Activated CD4-positive, alpha-beta T cell treated with anti-CD3 and anti-CD28 coated beads, Interleukin-2, amount 10 ng/mL, durations not matched to agents 7 days and 5 days (primary cell): ENCODE measurements around the gene ZXDC. TPM values are rescaled to one million over a fixed set of nuclear protein-coding genes. Genes with fewer than 3 reads are reported as not detected.

Experiments
- CTCF ChIA-PET: fragments of 350-600 bp; sonication (Branson Sonifier 250); formaldehyde crosslinking; loops from one replicate; lab custom pipeline; 2021; ENCODE audit warnings: antibody characterized with exemption; lab: Charles Lee
- POLR2A ChIA-PET: fragments of 350-600 bp; sonication (Branson Sonifier 250); formaldehyde crosslinking; loops from one replicate; lab custom pipeline; 2021; ENCODE audit warnings: antibody characterized with exemption; lab: Charles Lee
- DNase-seq: peaks from one replicate; pipeline ENCODE4 v3.0.0-alpha.2; 2020
- H3K27ac Mint-ChIP-seq: one replicate; pipeline ENCODE4 v1.8.0; 2021; ENCODE audit warnings: mild to moderate bottlenecking, moderate library complexity, mixed read lengths
- H3K27me3 Mint-ChIP-seq: one replicate; pipeline ENCODE4 v1.8.0; 2021; ENCODE audit warnings: mixed read lengths
- H3K36me3 Mint-ChIP-seq: one replicate; pipeline ENCODE4 v1.8.0; 2021; ENCODE audit warnings: low read depth, mixed read lengths
- H3K4me1 Mint-ChIP-seq: one replicate; pipeline ENCODE4 v1.8.0; 2021; ENCODE audit warnings: mixed read lengths
- H3K4me3 Mint-ChIP-seq: one replicate; pipeline ENCODE4 v1.8.0; 2021; ENCODE audit warnings: mild to moderate bottlenecking, moderate library complexity, mixed read lengths
- H3K9me3 Mint-ChIP-seq: one replicate; pipeline ENCODE4 v1.8.0; 2021; ENCODE audit warnings: mixed read lengths
- total RNA-seq, 2 experiments: library from RNA; stranded (reverse); gene quantifications; one replicate each; pipeline ENCODE4 v1.2.3, GENCODE V29; 2021

The ZXDC gene
- total RNA-seq, 2 experiments from 2014 or later, result 27.8 to 28.2 TPM

GRCh38 chr3:126493051-126493450 lies 17.4 kb upstream of the ZXDC start:
- POLR2A ChIA-PET, result no interaction called here
- Mint-ChIP-seq H3K36me3 (no peaks in the 10 kb centered on the region), H3K27me3 (no peaks in the 10 kb centered on the region), H3K4me1 (peaks cover 12% of the 10 kb centered on the region), H3K27ac (no peak overlapping the region), H3K4me3 (no peak overlapping the region), H3K9me3 (no peaks in the 10 kb centered on the region)
- CTCF ChIA-PET, result interaction anchor here (0.5 to 1.2 kb wide), 2 partner anchors 17 to 360 kb away, joined by 3 to 5 read pairs; no protein-coding TSS in a partner anchor
- no peak for DNase-seq

GRCh38 chr3:126491221-126492013 lies 15.7 kb upstream of the ZXDC start:
- Mint-ChIP-seq H3K9me3 (no peaks in the 10 kb centered on the region), H3K36me3 (no peaks in the 10 kb centered on the region), H3K4me1 (peaks cover 19% of the 10 kb centered on the region), H3K27ac (no peak overlapping the region), H3K4me3 (no peak overlapping the region), H3K27me3 (no peaks in the 10 kb centered on the region)
- CTCF ChIA-PET, result no interaction called here
- no peak for DNase-seq
- POLR2A ChIA-PET, result no interaction called here

- no peaks in the 10 kb centered on the region for H3K36me3 Mint-ChIP-seq
- no peak for DNase-seq
- H3K9me3 Mint-ChIP-seq, result no peaks in the 10 kb centered on the region
- ChIA-PET CTCF (no interaction called here), POLR2A (no interaction called here)
- no peak overlapping the region for H3K4me3 Mint-ChIP-seq
- H3K27me3 Mint-ChIP-seq, result no peaks in the 10 kb centered on the region
- H3K27ac Mint-ChIP-seq, result no peak overlapping the region
- peaks cover 24% of the 10 kb centered on the region for H3K4me1 Mint-ChIP-seq
Observed at GRCh38 chr3:126490619-126491018, 14.9 kb upstream of the ZXDC start.

DNA sequence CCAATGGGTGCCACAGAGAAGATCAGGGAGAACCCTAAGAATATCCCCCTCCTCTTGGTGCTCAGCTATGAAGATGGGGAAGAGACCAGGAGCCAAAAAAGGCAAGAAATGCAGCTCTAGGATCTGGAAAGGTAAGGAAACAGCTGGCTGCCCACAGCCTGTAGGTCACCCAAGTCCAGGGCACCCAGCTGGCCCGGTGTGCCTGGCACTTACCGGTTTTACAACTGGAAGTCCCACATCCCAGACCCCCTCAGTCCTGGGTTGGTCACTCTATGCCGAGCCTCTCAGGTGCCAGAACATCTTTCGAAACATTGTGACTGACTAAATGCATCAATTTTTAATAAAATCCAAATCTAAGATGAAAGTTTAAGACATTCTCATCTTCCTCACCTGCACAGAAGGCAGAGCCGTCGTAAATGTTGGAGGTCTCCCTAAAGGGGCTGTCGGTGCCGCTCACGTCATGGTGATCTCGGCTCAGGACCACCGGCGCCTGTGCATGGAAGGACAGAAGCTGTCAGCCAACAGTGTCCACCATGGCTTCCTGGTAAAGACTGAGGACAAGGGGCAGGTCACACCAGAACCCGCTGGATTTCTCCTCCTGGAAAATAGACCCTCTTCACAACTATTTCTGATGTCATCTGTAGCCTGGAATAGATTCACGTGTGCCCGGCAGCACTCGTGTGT lies 13.3 kb upstream of the ZXDC start:
- no peak for DNase-seq
- Mint-ChIP-seq H3K27ac (no peak overlapping the region), H3K4me3 (no peak overlapping the region), H3K27me3 (no peaks in the 10 kb centered on the region), H3K36me3 (no peaks in the 10 kb centered on the region), H3K4me1 (peaks cover 19% of the 10 kb centered on the region), H3K9me3 (no peaks in the 10 kb centered on the region)
- ChIA-PET CTCF (no interaction called here), POLR2A (no interaction called here)

GRCh38 chr3:126488185-126488584 lies 12.5 kb upstream of the ZXDC start:
- DNase-seq, result no peak
- no peak overlapping the region for H3K27ac Mint-ChIP-seq
- no peaks in the 10 kb centered on the region for H3K36me3 Mint-ChIP-seq
- H3K9me3 Mint-ChIP-seq, result no peaks in the 10 kb centered on the region
- POLR2A ChIA-PET, result no interaction called here
- no peaks in the 10 kb centered on the region for H3K27me3 Mint-ChIP-seq
- CTCF ChIA-PET, result no interaction called here
- H3K4me1 Mint-ChIP-seq, result peaks cover 17% of the 10 kb centered on the region
- H3K4me3 Mint-ChIP-seq, result no peak overlapping the region

DNA sequence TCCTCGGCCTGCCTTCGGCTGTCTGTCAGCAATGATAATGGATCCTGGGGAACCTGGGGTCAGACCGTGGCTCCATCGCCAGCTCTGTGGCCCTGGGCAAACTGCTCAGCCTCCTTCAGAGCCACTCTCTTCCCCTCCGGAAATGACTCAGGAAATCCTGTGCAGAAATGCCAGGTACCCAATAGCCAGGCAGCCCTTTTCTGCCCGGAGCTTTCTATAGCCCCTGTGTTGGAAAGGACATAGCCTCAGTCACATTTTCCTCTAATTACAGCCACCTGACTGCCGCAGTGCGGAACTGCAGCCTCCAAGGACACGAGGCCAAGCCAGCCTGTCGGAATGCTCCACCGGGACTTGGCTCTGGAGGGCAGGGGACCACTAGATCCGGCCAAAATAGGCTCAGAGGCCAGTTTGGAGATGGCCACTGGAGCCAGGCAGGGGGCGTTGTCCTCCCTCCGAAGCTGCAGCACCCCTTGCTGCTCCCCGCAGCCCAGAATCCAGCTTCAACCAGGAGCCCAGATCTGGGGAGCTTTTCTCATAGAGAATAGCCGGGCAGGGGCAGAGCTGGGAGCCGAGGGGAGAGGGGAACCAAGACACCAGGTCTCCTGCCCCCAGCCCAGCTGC lies 11.6 kb upstream of the ZXDC start:
- no peaks in the 10 kb centered on the region for H3K36me3 Mint-ChIP-seq
- ChIA-PET POLR2A (no interaction called here), CTCF (no interaction called here)
- H3K4me3 Mint-ChIP-seq, result no peak overlapping the region
- peak; percentile 23 for DNase-seq
- peak overlapping the region; percentile 84 for H3K27ac Mint-ChIP-seq
- H3K4me1 Mint-ChIP-seq, result peaks cover 17% of the 10 kb centered on the region
- H3K9me3 Mint-ChIP-seq, result no peaks in the 10 kb centered on the region
- H3K27me3 Mint-ChIP-seq, result no peaks in the 10 kb centered on the region

GRCh38 chr3:126486360-126486847 lies 10.7 kb upstream of the ZXDC start:
- Mint-ChIP-seq H3K36me3 (no peaks in the 10 kb centered on the region), H3K4me3 (no peak overlapping the region), H3K27me3 (no peaks in the 10 kb centered on the region), H3K27ac (peak overlapping the region; percentile 84), H3K9me3 (no peaks in the 10 kb centered on the region), H3K4me1 (peaks cover 17% of the 10 kb centered on the region)
- POLR2A ChIA-PET, result no interaction called here
- no peak for DNase-seq
- CTCF ChIA-PET, result no interaction called here

DNA sequence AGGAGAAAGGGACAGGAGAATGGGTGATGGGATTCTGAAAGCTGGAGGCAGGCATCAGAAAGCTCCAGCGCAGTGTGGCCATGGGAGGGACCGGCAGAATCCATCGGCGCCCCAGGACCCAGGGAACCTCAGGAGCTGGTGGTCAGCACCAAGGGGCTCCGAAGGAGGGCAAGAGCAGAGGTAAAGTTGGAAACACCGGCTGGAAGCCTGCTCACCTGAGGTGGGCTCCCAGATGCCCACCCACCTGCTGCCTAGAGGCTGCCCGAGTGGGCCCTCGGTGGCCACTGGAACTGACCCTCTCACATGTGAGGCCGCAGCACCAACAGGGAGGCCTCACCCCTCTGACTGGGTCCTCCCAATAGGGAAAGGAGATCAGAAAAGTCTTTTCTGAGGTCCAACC lies 10.3 kb upstream of the ZXDC start:
- DNase-seq, result no peak
- no peaks in the 10 kb centered on the region for H3K36me3 Mint-ChIP-seq
- peaks cover 17% of the 10 kb centered on the region for H3K4me1 Mint-ChIP-seq
- H3K27ac Mint-ChIP-seq, result no peak overlapping the region
- H3K27me3 Mint-ChIP-seq, result no peaks in the 10 kb centered on the region
- H3K9me3 Mint-ChIP-seq, result no peaks in the 10 kb centered on the region
- ChIA-PET CTCF (no interaction called here), POLR2A (no interaction called here)
- H3K4me3 Mint-ChIP-seq, result no peak overlapping the region

GRCh38 chr3:126485176-126485897 lies 9.6 kb upstream of the ZXDC start:
- ChIA-PET POLR2A (no interaction called here), CTCF (interaction anchor here (1.2 kb wide), 1 partner anchor 9 kb away, joined by 3 read pairs; no protein-coding TSS in a partner anchor)
- no peaks in the 10 kb centered on the region for H3K27me3 Mint-ChIP-seq
- DNase-seq, result no peak
- H3K4me1 Mint-ChIP-seq, result peaks cover 17% of the 10 kb centered on the region
- H3K27ac Mint-ChIP-seq, result no peak overlapping the region
- no peaks in the 10 kb centered on the region for H3K9me3 Mint-ChIP-seq
- H3K36me3 Mint-ChIP-seq, result no peaks in the 10 kb centered on the region
- H3K4me3 Mint-ChIP-seq, result no peak overlapping the region

- Mint-ChIP-seq H3K27me3 (no peaks in the 10 kb centered on the region), H3K4me3 (no peak overlapping the region)
- POLR2A ChIA-PET, result no interaction called here
Observed at GRCh38 chr3:126484662-126485061, 9.0 kb upstream of the ZXDC start.

DNA sequence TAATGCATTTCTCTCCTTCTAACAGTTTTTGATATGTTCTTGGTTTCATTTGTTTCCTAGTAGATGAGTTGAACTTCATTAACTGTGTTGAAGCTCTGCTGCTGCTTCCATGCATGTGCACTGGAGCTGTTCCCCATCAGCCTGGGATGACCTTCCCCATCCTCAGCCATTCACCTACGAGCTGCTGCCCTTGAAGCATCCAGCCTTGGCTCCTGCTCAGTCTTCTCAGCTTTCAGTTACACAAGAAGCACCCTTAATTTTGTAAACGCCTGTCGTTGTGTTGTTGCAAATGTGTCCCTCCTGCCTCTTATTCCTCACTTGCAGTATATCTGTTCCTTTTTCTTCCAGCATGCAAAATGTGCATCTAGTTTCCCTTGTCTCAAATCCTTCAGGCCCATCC lies 8.5 kb upstream of the ZXDC start:
- no peaks in the 10 kb centered on the region for H3K9me3 Mint-ChIP-seq
- CTCF ChIA-PET, result interaction anchor here (0.6 to 1.2 kb wide), 2 partner anchors 10 to 206 kb away, joined by 3 read pairs; no protein-coding TSS in a partner anchor

More at GRCh38 chr3:126484662-126485061, 9.0 kb upstream of the ZXDC start:
- H3K9me3 Mint-ChIP-seq, result no peaks in the 10 kb centered on the region
- H3K4me1 Mint-ChIP-seq, result peaks cover 17% of the 10 kb centered on the region
- H3K36me3 Mint-ChIP-seq, result no peaks in the 10 kb centered on the region
- CTCF ChIA-PET, result interaction anchor here (1.2 kb wide), 1 partner anchor 9 kb away, joined by 3 read pairs; no protein-coding TSS in a partner anchor
- no peak overlapping the region for H3K27ac Mint-ChIP-seq
- DNase-seq, result no peak

GRCh38 chr3:126483321-126483761 lies 7.7 kb upstream of the ZXDC start:
- no peaks in the 10 kb centered on the region for H3K9me3 Mint-ChIP-seq
- no peak for DNase-seq
- H3K36me3 Mint-ChIP-seq, result no peaks in the 10 kb centered on the region
- H3K27ac Mint-ChIP-seq, result no peak overlapping the region
- H3K27me3 Mint-ChIP-seq, result no peaks in the 10 kb centered on the region
- POLR2A ChIA-PET, result no interaction called here
- CTCF ChIA-PET, result interaction anchor here (0.6 kb wide), 2 partner anchors 207 to 841 kb away, joined by 3 read pairs; no protein-coding TSS in a partner anchor
- H3K4me3 Mint-ChIP-seq, result no peak overlapping the region
- H3K4me1 Mint-ChIP-seq, result peaks cover 17% of the 10 kb centered on the region

More for the DNA sequence above, 8.5 kb upstream of the ZXDC start:
- DNase-seq, result no peak
- POLR2A ChIA-PET, result no interaction called here
- no peaks in the 10 kb centered on the region for H3K27me3 Mint-ChIP-seq
- H3K4me1 Mint-ChIP-seq, result peaks cover 17% of the 10 kb centered on the region
- H3K27ac Mint-ChIP-seq, result peak overlapping the region; percentile 22
- no peaks in the 10 kb centered on the region for H3K36me3 Mint-ChIP-seq
- H3K4me3 Mint-ChIP-seq, result no peak overlapping the region
